Measurements from ENCODE around the gene NDUFA7. TPM values are rescaled to one million over a fixed set of nuclear protein-coding genes. Genes with fewer than 3 reads are reported as not detected.
"Not testable (repeated sequence)": the region's sequence is repeated elsewhere in the genome, so short reads cannot be mapped to it uniquely, and the experiment has no call there.

NDUFA7 gene
- total RNA-seq, 4 donors from 2014 or later = 26.1 to 34.0 (median 29.3) TPM

DNA sequence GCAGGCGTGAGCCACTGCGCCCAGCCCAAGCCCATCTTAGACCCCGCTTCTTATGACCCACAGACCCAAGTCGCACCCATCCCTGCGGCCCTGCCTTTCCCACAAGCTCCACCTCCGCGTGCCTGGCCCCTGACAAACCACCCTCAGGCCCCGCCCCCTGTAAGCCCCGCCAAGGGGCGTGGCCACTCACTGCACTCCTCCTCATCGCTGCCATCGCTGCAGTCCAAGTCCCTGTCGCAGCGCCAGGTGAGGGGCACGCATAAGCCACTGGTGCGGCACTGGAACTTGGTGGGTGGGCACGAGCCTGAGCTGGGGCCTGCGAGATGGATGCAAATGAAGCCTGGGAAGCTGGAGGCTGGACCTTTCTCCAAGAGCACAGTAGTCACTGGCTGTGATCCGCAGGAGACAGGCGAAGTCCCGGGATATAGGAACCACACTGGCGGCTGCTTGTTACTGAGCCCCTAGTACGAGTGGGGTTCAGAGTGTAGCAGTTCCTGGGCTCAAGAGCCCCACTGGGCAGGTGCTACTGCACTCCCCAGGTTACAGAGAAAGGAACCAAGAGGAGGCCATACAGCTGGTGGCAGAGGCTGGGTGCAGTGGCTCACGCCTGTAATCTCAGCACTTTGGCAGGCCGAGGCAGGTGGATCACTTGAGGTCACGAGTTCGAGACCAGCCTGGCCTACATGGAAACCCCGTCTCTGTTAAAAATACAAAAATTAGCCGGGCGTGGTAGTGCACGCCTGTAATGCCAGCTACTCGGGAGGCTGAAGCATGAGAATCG, 16.1 kb downstream of the NDUFA7 start:
- Histone ChIP-seq H3K27me3 (no peaks in the 10 kb centered on the region), H3K4me3 (no peak overlapping the region), H3K4me1 (peaks cover 38 to 50% (median 46%) of the 10 kb centered on the region in 4 donors), H3K27ac (replicated peaks in 1 of 4) (no peak overlapping the region), H3K36me3 (peaks cover 11 to 32% (median 25%) of the 10 kb centered on the region in 4 donors), H3K9me3 (no peaks in the 10 kb centered on the region)
- 85% methylated on average over 33 of the region's 33 CpGs for WGBS
- intact Hi-C loops (cut with DNase I) = no loop called here
- TF ChIP-seq POLR2AphosphoS5 (IDR thresholded peaks at IDR 0.05) (no peak), CTCF (IDR thresholded peaks at IDR 0.05) (no peak), POLR2A (IDR thresholded peaks at IDR 0.05; ENCODE audit: low read depth) (no peak), EP300 (IDR thresholded peaks at IDR 0.05) (no peak)
- DNase-seq (ENCODE audit: extremely low spot score) = no peak

DNA sequence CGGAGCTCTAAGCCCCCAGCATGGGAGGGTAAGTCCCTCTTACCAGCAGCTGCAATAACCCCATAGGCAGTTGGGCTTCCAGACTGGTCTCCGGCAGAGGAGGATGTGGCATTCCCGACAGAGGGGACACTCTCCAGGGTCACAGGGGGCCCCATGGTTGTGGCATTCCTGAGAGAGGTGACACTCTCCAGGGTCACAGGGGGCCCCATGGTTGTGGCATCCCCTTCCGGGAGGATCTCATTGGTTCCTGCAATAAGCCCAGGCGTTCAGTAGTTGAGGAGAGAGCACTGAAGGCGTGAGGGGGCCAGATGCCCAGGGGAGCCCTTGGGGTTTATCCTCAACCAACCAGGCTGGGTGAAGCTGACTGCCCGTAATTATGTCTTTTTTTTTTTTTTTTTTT, 18.4 kb downstream of the NDUFA7 start:
- DNase-seq (ENCODE audit: extremely low spot score) = no peak
- Histone ChIP-seq H3K9me3 (no peaks in the 10 kb centered on the region), H3K4me3 (no peak overlapping the region), H3K4me1 (peaks cover 19 to 28% (median 24%) of the 10 kb centered on the region in 4 donors), H3K27me3 (no peaks in the 10 kb centered on the region), H3K36me3 (peaks cover 4 to 23% (median 18%) of the 10 kb centered on the region in 4 donors), H3K27ac (replicated peaks in 1 of 4) (no peak overlapping the region)
- 72% methylated on average over 4 of the region's 7 CpGs for WGBS
- no peak for TF ChIP-seq POLR2AphosphoS5 (IDR thresholded peaks at IDR 0.05)
- TF ChIP-seq CTCF (IDR thresholded peaks at IDR 0.05) = no peak
- no peak for TF ChIP-seq POLR2A (IDR thresholded peaks at IDR 0.05; ENCODE audit: low read depth)
- no peak for TF ChIP-seq EP300 (IDR thresholded peaks at IDR 0.05)
- intact Hi-C loops (cut with DNase I) = no loop called here

DNA sequence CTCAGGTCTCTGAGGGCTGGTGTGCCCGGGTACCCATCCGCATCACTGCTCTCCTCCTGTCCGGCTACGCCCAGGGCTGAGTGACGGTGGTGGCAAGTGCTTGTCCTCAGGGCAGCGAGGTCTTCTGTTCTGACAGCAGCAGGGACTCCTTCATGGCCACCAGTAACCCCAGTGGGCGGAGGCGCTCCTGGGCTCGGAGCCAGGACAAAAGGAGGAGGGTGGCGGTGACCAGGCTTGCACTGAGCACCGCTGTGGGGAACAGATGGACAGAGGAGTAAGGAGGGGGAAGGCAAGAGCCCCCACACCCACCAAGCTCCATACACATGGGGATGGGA, 18.9 kb downstream of the NDUFA7 start:
- Histone ChIP-seq H3K4me3 (no peak overlapping the region), H3K9me3 (no peaks in the 10 kb centered on the region), H3K27ac (replicated peaks in 1 of 4) (no peak overlapping the region), H3K27me3 (no peaks in the 10 kb centered on the region), H3K4me1 (peaks cover 15 to 24% (median 20%) of the 10 kb centered on the region in 4 donors), H3K36me3 (peaks cover 4 to 23% (median 18%) of the 10 kb centered on the region in 4 donors)
- WGBS = 54% methylated on average over 4 of the region's 11 CpGs
- no peak for DNase-seq (ENCODE audit: extremely low spot score)
- intact Hi-C loops (cut with DNase I) = no loop called here
- TF ChIP-seq EP300 (IDR thresholded peaks at IDR 0.05) (no peak), POLR2AphosphoS5 (IDR thresholded peaks at IDR 0.05) (no peak), POLR2A (IDR thresholded peaks at IDR 0.05; ENCODE audit: low read depth) (no peak), CTCF (IDR thresholded peaks at IDR 0.05) (no peak)

DNA sequence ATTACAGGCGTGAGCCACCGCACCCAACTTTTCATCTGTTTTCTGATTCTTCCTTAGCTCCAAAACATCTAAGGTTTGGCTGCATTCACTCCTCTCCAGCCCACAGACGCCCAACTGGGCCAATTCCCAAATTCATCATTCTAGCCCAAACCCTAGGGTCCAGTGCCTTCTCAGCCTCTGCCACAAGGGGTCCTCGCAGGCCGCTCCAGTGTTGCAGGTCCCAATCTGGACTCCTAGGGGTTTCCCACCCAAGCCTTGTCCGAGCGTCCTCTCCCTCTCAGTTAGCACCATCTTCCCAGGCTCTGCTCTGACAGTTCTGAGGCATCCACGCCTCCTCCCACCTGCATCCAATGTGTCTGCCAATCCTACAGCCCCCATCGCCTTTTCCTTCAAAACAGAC, 29.8 kb downstream of the NDUFA7 start:
- H3K27me3 ChIP-seq; H3K4me1 ChIP-seq; H3K36me3 ChIP-seq; H3K27ac ChIP-seq (replicated peaks in 1 of 4); intact Hi-C loops (cut with DNase I); H3K9me3 ChIP-seq; H3K4me3 ChIP-seq; DNase-seq (ENCODE audit: extremely low spot score): not testable (repeated sequence)
- no CpG with 5 or more reads among the region's 9 CpGs for WGBS

- H3K9me3 ChIP-seq; H3K36me3 ChIP-seq; DNase-seq (ENCODE audit: extremely low spot score); H3K27ac ChIP-seq (replicated peaks in 1 of 4); intact Hi-C loops (cut with DNase I); H3K4me3 ChIP-seq; H3K4me1 ChIP-seq; H3K27me3 ChIP-seq: not testable (repeated sequence)
- WGBS = no CpG with 5 or more reads among the region's 9 CpGs
Observed at GRCh38 chr19:8276508-8276907, 44.7 kb downstream of the NDUFA7 start.

DNA sequence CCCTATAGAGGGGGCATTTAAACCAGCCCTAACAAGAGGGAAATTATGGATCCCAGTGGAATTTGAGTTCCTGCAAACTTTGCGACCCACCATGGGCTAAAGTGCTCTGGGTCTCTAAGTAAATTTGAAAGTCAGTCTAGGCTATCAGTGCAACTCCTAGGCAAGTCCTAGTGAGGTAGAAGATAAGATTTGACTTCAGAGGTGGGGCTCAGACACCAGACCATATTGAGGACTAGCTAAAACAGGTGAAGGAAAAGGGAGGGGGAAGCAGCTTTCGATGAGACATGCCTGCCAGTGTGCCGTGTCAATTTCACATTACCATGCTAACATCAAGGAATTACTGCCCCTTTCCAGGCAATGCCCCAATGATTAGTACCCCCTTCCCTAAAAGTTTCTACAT, 51.5 kb downstream of the NDUFA7 start:
- peak overlapping the region in 1 of 4 donors; percentile 53 for H3K4me3 ChIP-seq

More for the DNA sequence above, 51.5 kb downstream of the NDUFA7 start:
- 93% methylated on average over 3 of the region's 3 CpGs for WGBS
- TF ChIP-seq POLR2A (IDR thresholded peaks at IDR 0.05; ENCODE audit: low read depth) (no peak), POLR2AphosphoS5 (IDR thresholded peaks at IDR 0.05) (no peak), EP300 (IDR thresholded peaks at IDR 0.05) (no peak), CTCF (IDR thresholded peaks at IDR 0.05) (no peak)
- peaks cover 0 to 9% (median 0%) of the 10 kb centered on the region in 4 donors for H3K27me3 ChIP-seq
- no peaks in the 10 kb centered on the region for H3K36me3 ChIP-seq
- intact Hi-C loops (cut with DNase I) = no loop called here
- no peak overlapping the region for H3K27ac ChIP-seq (replicated peaks in 1 of 4)
- no peaks in the 10 kb centered on the region for H3K9me3 ChIP-seq
- H3K4me1 ChIP-seq = peaks cover 4 to 17% (median 13%) of the 10 kb centered on the region in 4 donors
- DNase-seq (ENCODE audit: extremely low spot score) = no peak

Measured in esophagus muscularis mucosa (tissue), 4 donors.